Kidney (tissue), 14 donors: ENCODE results near the gene SAMD10. TPM values are rescaled to one million over a fixed set of nuclear protein-coding genes. Genes with fewer than 3 reads are reported as not detected.
A peak's percentile ranks its signal among the peaks of the same experiment; 100 is the strongest.
"Not testable (repeated sequence)": the region's sequence is repeated elsewhere in the genome, so short reads cannot be mapped to it uniquely, and the experiment has no call there.

Source experiments
- DNase-seq, 5 donors: peaks; one replicate each; pipeline ENCODE4 v3.0.0-alpha.2; 2013 to 2020
- FAIRE-seq: peaks from 2 replicates; lab custom pipeline; 2012; peaks lifted over from hg19 to GRCh38; lab: Jason Lieb, UNC
- H3K27ac ChIP-seq, 2 donors: one replicate each; pipeline ENCODE4 v1.7.0; 2013; ENCODE audit warnings: low read depth in 2 of 2, low read length in 2 of 2, inconsistent platforms in 1 of 2
- H3K27me3 ChIP-seq: one replicate; pipeline ENCODE4 v1.7.1; 2013; ENCODE audit warnings: low read length, inconsistent platforms; ENCODE audit not compliant: control insufficient read depth, insufficient read depth
- H3K36me3 ChIP-seq, 3 donors: one replicate each; pipeline versions ENCODE4 v1.7.0 to v1.7.1; 2013; ENCODE audit warnings: low read length in 3 of 3, control low read depth in 1 of 3, inconsistent platforms in 1 of 3; ENCODE audit not compliant: insufficient read depth in 3 of 3, control insufficient read depth in 2 of 3
- H3K4me1 ChIP-seq, 3 donors: one replicate each; pipeline versions ENCODE4 v1.7.0 to v1.7.1; 2013; ENCODE audit warnings: low read length in 3 of 3, inconsistent platforms in 1 of 3, low read depth in 1 of 3; ENCODE audit not compliant: control insufficient read depth in 2 of 3, insufficient read depth in 2 of 3
- H3K4me3 ChIP-seq, 3 donors: one replicate each; pipeline versions ENCODE4 v1.7.0 to v1.8.1; 2013; ENCODE audit warnings: low read length in 3 of 3, control low read depth in 1 of 3, inconsistent platforms in 1 of 3
- H3K9ac ChIP-seq, 3 donors: one replicate each; pipeline versions ENCODE4 v1.7.0 to v1.7.1; 2013; ENCODE audit warnings: low read length in 3 of 3, control low read depth in 1 of 3, inconsistent platforms in 1 of 3
- H3K9me3 ChIP-seq, 3 donors: one replicate each; pipeline versions ENCODE4 v1.7.0 to v1.7.1; 2013; ENCODE audit warnings: low read length in 3 of 3, control low read depth in 1 of 3, inconsistent platforms in 1 of 3; ENCODE audit not compliant: control insufficient read depth in 2 of 3, insufficient read depth in 1 of 3
- CTCF ChIP-seq: IDR thresholded peaks from 3 replicates; pipeline ENCODE4 v1.5.1; 2012; ENCODE audit warnings: mild to moderate bottlenecking, moderate library complexity, borderline replicate concordance; ENCODE audit not compliant: insufficient read depth; ENCODE audit errors: extremely low read depth
- intact Hi-C: fragments of 100-400 bp; cut with DNase I; formaldehyde crosslinking; loops from one replicate; pipeline ENCODE4 v1.11.1; 2022
- polyA plus RNA-seq: library from polyadenylated mRNA; stranded (reverse); fragments of 350-450 nt; fragmentation: Illumina TruSeq; extraction: RNeasy Lipid Tissue Mini Kit (QIAGEN cat#74804); gene quantifications from one replicate; pipeline ENCODE4 v1.2.3, GENCODE V29; 2014; ENCODE audit warnings: low read depth, low replicate concordance; ENCODE audit not compliant: insufficient read depth
- total RNA-seq: library from RNA; stranded (reverse); fragmentation: NEBNext Ultra II Directional; extraction: Animal tissue kit (Norgen Biotek cat#: 25700); gene quantifications from one replicate; pipeline ENCODE4 v1.2.1, GENCODE V29; 2021
- donor health status: control.
- donor health status: control.
- donor health status: control.
- donor health status: control.
- donor health status: control.
- donor health status: DM: yes; HTN: yes; CAD: no.
- donor health status: Normal renal cell carcinoma (clear cell type).

The SAMD10 gene
- total and polyA plus RNA-seq, 2 donors from 2014 or later = 7.9 to 8.5 TPM

GRCh38 chr20:63973636-63974401 lies 5.6 kb downstream of the SAMD10 start:
- Histone ChIP-seq H3K4me1 (peaks cover 0 to 14% (median 2%) of the 10 kb centered on the region in 3 donors), H3K27me3 (no peaks in the 10 kb centered on the region), H3K4me3 (peak overlapping the region; percentile 16 to 33 (median 26)), H3K9me3 (no peaks in the 10 kb centered on the region), H3K36me3 (peaks cover 0 to 3% (median 0%) of the 10 kb centered on the region in 3 donors), H3K9ac (peak overlapping the region in 1 of 3 donors; percentile 17), H3K27ac (no peak overlapping the region)
- FAIRE-seq (no peak), DNase-seq (peak; percentile 91 to 96 (median 93))
- intact Hi-C loops = no loop called here
- TF ChIP-seq CTCF = peak; percentile 99

GRCh38 chr20:63973160-63973479 lies 6.3 kb downstream of the SAMD10 start:
- Histone ChIP-seq H3K9ac (no peak overlapping the region), H3K36me3 (peaks cover 0 to 3% (median 0%) of the 10 kb centered on the region in 3 donors), H3K4me3 (peak overlapping the region in 1 of 3 donors; percentile 12), H3K27ac (no peak overlapping the region), H3K4me1 (peaks cover 0 to 14% (median 4%) of the 10 kb centered on the region in 3 donors), H3K27me3 (no peaks in the 10 kb centered on the region), H3K9me3 (no peaks in the 10 kb centered on the region)
- FAIRE-seq (no peak), DNase-seq (no peak)
- TF ChIP-seq CTCF = no peak
- intact Hi-C loops = no loop called here

- intact Hi-C loops = no loop called here
- H3K27ac ChIP-seq = no peak overlapping the region
- H3K4me1 ChIP-seq = peaks cover 0 to 14% (median 4%) of the 10 kb centered on the region in 3 donors
- FAIRE-seq = no peak
- peak in 2 of 5 donors; percentile 8 to 46 for DNase-seq
- H3K9me3 ChIP-seq = no peaks in the 10 kb centered on the region
- H3K27me3 ChIP-seq = no peaks in the 10 kb centered on the region
- peaks cover 1 to 3% (median 2%) of the 10 kb centered on the region in 3 donors for H3K36me3 ChIP-seq
- H3K9ac ChIP-seq = no peak overlapping the region
- peak overlapping the region in 1 of 3 donors; percentile 12 for H3K4me3 ChIP-seq
- TF ChIP-seq CTCF = no peak
Observed at GRCh38 chr20:63972312-63973159, 6.9 kb downstream of the SAMD10 start.

GRCh38 chr20:63971960-63972311 lies 7.5 kb downstream of the SAMD10 start:
- peaks cover 0 to 14% (median 4%) of the 10 kb centered on the region in 3 donors for H3K4me1 ChIP-seq
- H3K27me3 ChIP-seq, FAIRE-seq, H3K9me3 ChIP-seq, H3K27ac ChIP-seq, H3K4me3 ChIP-seq, H3K36me3 ChIP-seq, intact Hi-C loops, H3K9ac ChIP-seq, DNase-seq: not testable (repeated sequence)
